Activated CD8-positive, alpha-beta T cell treated with anti-CD3 and anti-CD28 coated beads for 36 hours (primary cell): ENCODE measurements around the gene NRXN3. TPM values are rescaled to one million over a fixed set of nuclear protein-coding genes. Genes with fewer than 3 reads are reported as not detected.

Source experiments
- ATAC-seq: fragments of 200-7000 bp; cut with Tn5 transposase; one replicate; pipeline ENCODE4 v1.10.0; 2021; ENCODE audit warnings: mild to moderate bottlenecking, moderate library complexity
- CTCF ChIA-PET: fragments of 350-600 bp; sonication (Branson Sonifier 250); formaldehyde crosslinking; loops from one replicate; lab custom pipeline; 2021; ENCODE audit warnings: antibody characterized with exemption; lab: Charles Lee
- POLR2A ChIA-PET: fragments of 350-600 bp; sonication (Branson Sonifier 250); formaldehyde crosslinking; loops from one replicate; lab custom pipeline; 2021; ENCODE audit warnings: antibody characterized with exemption; lab: Charles Lee
- DNase-seq: peaks from one replicate; pipeline ENCODE4 v3.0.0-alpha.2; 2020
- H3K27ac Mint-ChIP-seq: one replicate; pipeline ENCODE4 v1.8.0; 2021; ENCODE audit warnings: mild to moderate bottlenecking, mixed read lengths
- H3K27me3 Mint-ChIP-seq: one replicate; pipeline ENCODE4 v1.8.0; 2021; ENCODE audit warnings: mixed read lengths
- H3K36me3 Mint-ChIP-seq: one replicate; pipeline ENCODE4 v1.8.0; 2021; ENCODE audit warnings: low read depth, mixed read lengths
- H3K4me1 Mint-ChIP-seq: one replicate; pipeline ENCODE4 v1.8.0; 2021; ENCODE audit warnings: low read depth, mixed read lengths
- H3K4me3 Mint-ChIP-seq: one replicate; pipeline ENCODE4 v1.8.0; 2021; ENCODE audit warnings: mild to moderate bottlenecking, moderate library complexity, mixed read lengths
- H3K9me3 Mint-ChIP-seq: one replicate; pipeline ENCODE4 v1.8.0; 2021; ENCODE audit warnings: mixed read lengths
- intact Hi-C: fragments of 100-400 bp; cut with micrococcal nuclease; formaldehyde crosslinking; loops from one replicate; pipeline ENCODE4 v1.10.0; 2022
- total RNA-seq, 2 experiments: library from RNA; stranded (reverse); gene quantifications; one replicate each; pipeline ENCODE4 v1.2.3, GENCODE V29; 2021
- TF ChIP-seq, protein P1 (sequence below): fragments of 200-600 bp; IDR thresholded peaks from one replicate; pipeline ENCODE4 v1.8.0; 2022; ENCODE audit warnings: antibody characterized with exemption, mild to moderate bottlenecking

The NRXN3 gene
- total RNA-seq, 2 experiments from 2014 or later, result not detected

DNA sequence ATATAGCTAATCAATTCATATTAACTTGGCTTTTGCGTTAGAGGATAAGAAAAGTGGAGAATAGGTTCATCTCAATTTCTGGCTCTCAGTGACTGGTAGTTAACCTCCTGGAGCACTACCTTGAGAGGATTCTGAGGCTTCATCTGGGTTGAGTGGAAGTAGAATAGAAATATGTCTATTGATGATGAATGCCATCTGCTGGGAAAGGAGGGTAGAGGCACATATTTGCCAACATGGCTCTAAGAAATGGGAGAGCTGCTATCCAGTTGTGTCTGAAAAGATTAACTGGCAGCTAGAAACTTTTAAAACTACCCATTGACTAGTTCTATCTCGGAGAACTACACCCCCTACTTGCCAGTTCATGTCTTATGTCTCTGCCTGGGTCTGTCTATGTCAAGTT, 530.1 kb downstream of the NRXN3 start:
- DNase-seq (no peak), ATAC-seq (no peak)
- Mint-ChIP-seq H3K27ac (no peak overlapping the region), H3K9me3 (no peaks in the 10 kb centered on the region), H3K4me3 (no peak overlapping the region), H3K27me3 (no peaks in the 10 kb centered on the region), H3K4me1 (no peaks in the 10 kb centered on the region), H3K36me3 (no peaks in the 10 kb centered on the region)
- ChIA-PET CTCF (no interaction called here), POLR2A (no interaction called here)
- TF ChIP-seq, protein P1, sequence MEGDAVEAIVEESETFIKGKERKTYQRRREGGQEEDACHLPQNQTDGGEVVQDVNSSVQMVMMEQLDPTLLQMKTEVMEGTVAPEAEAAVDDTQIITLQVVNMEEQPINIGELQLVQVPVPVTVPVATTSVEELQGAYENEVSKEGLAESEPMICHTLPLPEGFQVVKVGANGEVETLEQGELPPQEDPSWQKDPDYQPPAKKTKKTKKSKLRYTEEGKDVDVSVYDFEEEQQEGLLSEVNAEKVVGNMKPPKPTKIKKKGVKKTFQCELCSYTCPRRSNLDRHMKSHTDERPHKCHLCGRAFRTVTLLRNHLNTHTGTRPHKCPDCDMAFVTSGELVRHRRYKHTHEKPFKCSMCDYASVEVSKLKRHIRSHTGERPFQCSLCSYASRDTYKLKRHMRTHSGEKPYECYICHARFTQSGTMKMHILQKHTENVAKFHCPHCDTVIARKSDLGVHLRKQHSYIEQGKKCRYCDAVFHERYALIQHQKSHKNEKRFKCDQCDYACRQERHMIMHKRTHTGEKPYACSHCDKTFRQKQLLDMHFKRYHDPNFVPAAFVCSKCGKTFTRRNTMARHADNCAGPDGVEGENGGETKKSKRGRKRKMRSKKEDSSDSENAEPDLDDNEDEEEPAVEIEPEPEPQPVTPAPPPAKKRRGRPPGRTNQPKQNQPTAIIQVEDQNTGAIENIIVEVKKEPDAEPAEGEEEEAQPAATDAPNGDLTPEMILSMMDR, result no peak
- intact Hi-C loops, result no loop called here

- no peak for DNase-seq
- no peaks in the 10 kb centered on the region for H3K36me3 Mint-ChIP-seq
- no peak for ATAC-seq
- TF ChIP-seq, protein P1, result no peak
- H3K4me1 Mint-ChIP-seq, result no peaks in the 10 kb centered on the region
- H3K27me3 Mint-ChIP-seq, result no peaks in the 10 kb centered on the region
- intact Hi-C loops, result no loop called here
- H3K27ac Mint-ChIP-seq, result no peak overlapping the region
- ChIA-PET CTCF (no interaction called here), POLR2A (no interaction called here)
- H3K4me3 Mint-ChIP-seq, result no peak overlapping the region
- H3K9me3 Mint-ChIP-seq, result no peaks in the 10 kb centered on the region
Observed at GRCh38 chr14:78701246-78701645, 531.1 kb downstream of the NRXN3 start.

- H3K36me3 Mint-ChIP-seq, result no peaks in the 10 kb centered on the region
- no peak for DNase-seq
- no peaks in the 10 kb centered on the region for H3K4me1 Mint-ChIP-seq
- H3K27ac Mint-ChIP-seq, result no peak overlapping the region
- CTCF ChIA-PET, result no interaction called here
- H3K27me3 Mint-ChIP-seq, result no peaks in the 10 kb centered on the region
- H3K4me3 Mint-ChIP-seq, result no peak overlapping the region
- TF ChIP-seq, protein P1, result no peak
- POLR2A ChIA-PET, result interaction anchor here (0.6 kb wide), 1 partner anchor 660 kb away, joined by 4 read pairs; no protein-coding TSS in a partner anchor
- ATAC-seq, result no peak
- intact Hi-C loops, result no loop called here
- H3K9me3 Mint-ChIP-seq, result no peaks in the 10 kb centered on the region
Observed at GRCh38 chr14:78704965-78705364, 534.8 kb downstream of the NRXN3 start.

GRCh38 chr14:78705989-78706388, 535.8 kb downstream of the NRXN3 start:
- TF ChIP-seq, protein P1, result no peak
- ChIA-PET CTCF (no interaction called here), POLR2A (no interaction called here)
- no peak for DNase-seq
- H3K4me3 Mint-ChIP-seq, result no peak overlapping the region
- H3K36me3 Mint-ChIP-seq, result no peaks in the 10 kb centered on the region
- no peaks in the 10 kb centered on the region for H3K27me3 Mint-ChIP-seq
- H3K27ac Mint-ChIP-seq, result no peak overlapping the region
- H3K4me1 Mint-ChIP-seq, result no peaks in the 10 kb centered on the region
- no peak for ATAC-seq
- intact Hi-C loops, result no loop called here
- H3K9me3 Mint-ChIP-seq, result no peaks in the 10 kb centered on the region

DNA sequence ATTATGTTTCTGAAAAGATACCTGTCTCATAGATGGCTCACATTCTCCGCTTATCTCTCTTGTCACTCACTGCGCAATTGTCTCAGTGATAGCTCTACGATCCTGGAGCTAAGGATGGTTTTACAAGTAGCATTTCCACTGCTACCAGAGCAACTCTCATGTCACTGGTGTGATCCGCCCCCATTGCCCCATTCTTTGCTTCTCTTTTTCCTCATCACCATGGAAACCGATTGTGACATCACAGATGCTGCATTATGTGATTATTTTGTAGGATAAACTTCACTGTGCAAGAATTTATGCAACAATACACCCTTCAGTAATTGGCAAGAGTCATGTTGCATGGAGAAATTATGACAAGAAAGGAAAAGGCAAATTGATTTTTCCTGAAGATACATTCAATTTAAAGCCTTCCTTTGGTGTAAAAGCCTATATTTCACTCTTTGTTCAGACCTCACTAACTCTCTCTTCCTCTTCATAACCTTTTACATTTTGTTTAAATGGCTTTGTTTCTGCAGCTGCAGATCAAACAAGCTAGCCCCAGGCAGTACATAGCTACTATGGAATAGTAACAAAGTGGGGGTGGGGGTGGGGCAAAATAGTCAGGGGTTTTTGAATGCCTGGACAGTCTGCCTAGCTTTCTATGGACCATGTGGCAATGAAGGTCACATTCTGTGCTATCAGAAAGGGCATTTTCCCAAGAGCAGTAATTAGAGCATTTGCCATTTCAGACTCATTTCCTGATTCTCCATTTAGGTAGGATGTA, 539.8 kb downstream of the NRXN3 start:
- TF ChIP-seq, protein P1, result no peak
- no peak overlapping the region for H3K4me3 Mint-ChIP-seq
- peaks cover 2% of the 10 kb centered on the region for H3K9me3 Mint-ChIP-seq
- DNase-seq, result no peak
- no peaks in the 10 kb centered on the region for H3K27me3 Mint-ChIP-seq
- no peaks in the 10 kb centered on the region for H3K4me1 Mint-ChIP-seq
- ATAC-seq, result no peak
- CTCF ChIA-PET, result no interaction called here
- no peaks in the 10 kb centered on the region for H3K36me3 Mint-ChIP-seq
- no peak overlapping the region for H3K27ac Mint-ChIP-seq
- intact Hi-C loops, result no loop called here
- POLR2A ChIA-PET, result no interaction called here
